SU-DHL-6 (cell line): ENCODE measurements around the gene CWF19L2.

ENCODE experiments used
- H2AFZ ChIP-seq: fragments of 200-600 bp; sonication (generic); 2 replicates; pipeline ENCODE4 v1.6.1; 2014; ENCODE audit warnings: low read depth, mild to moderate bottlenecking, moderate library complexity, mixed read lengths, antibody characterized with exemption, low read length; ENCODE audit not compliant: severe bottlenecking
- H3F3A ChIP-seq: fragments of 200-600 bp; shearing (Covaris generic); 2 replicates; pipeline ENCODE4 v1.6.0; 2016; ENCODE audit warnings: antibody characterized with exemption, mild to moderate bottlenecking; ENCODE audit not compliant: insufficient read depth
- H3K27ac ChIP-seq: fragments of 200-600 bp; sonication (generic); 2 replicates; pipeline ENCODE4 v1.5.1; 2016; ENCODE audit warnings: low read depth, mild to moderate bottlenecking, low read length, moderate library complexity, mixed read lengths
- H3K27me3 ChIP-seq: fragments of 200-600 bp; sonication (generic), shearing (Covaris generic); 2 replicates; pipeline ENCODE4 v1.6.0; 2014; ENCODE audit warnings: mild to moderate bottlenecking, low read length
- H3K36me3 ChIP-seq: fragments of 200-600 bp; sonication (generic); 2 replicates; pipeline ENCODE4 v1.6.1; 2014; ENCODE audit warnings: mild to moderate bottlenecking, low read length, mixed read lengths
- H3K4me2 ChIP-seq: fragments of 300-600, 200-600 bp; shearing (Covaris generic), sonication (generic); 2 replicates; pipeline ENCODE4 v1.6.0; 2014; ENCODE audit warnings: low read length, low read depth, mild to moderate bottlenecking; ENCODE audit not compliant: poor library complexity, severe bottlenecking
- H3K4me3 ChIP-seq: fragments of 200-600 bp; sonication (generic); 2 replicates; pipeline ENCODE4 v1.5.1; 2014; ENCODE audit warnings: antibody characterized with exemption, low read length, mild to moderate bottlenecking, mixed read lengths; ENCODE audit not compliant: insufficient read depth, poor library complexity, severe bottlenecking
- H3K79me2 ChIP-seq: fragments of 200-600 bp; sonication (generic); 2 replicates; pipeline ENCODE4 v1.6.1; 2014; ENCODE audit warnings: mild to moderate bottlenecking, low read length, moderate library complexity; ENCODE audit not compliant: insufficient read depth
- H3K9ac ChIP-seq: fragments of 200-600 bp; sonication (generic); 2 replicates; pipeline ENCODE4 v1.7.0; 2014; ENCODE audit warnings: mild to moderate bottlenecking, low read length
- H3K9me2 ChIP-seq: fragments of 200-600 bp; sonication (generic); replicated peaks from 2 replicates; pipeline ENCODE4 v1.6.1; 2014; ENCODE audit warnings: low read length; ENCODE audit not compliant: insufficient read depth
- H3K9me3 ChIP-seq: fragments of 200-600 bp; sonication (generic); 2 replicates; pipeline ENCODE4 v1.6.1; 2014; ENCODE audit warnings: low read length, mixed read lengths; ENCODE audit not compliant: insufficient read depth
- H4K20me1 ChIP-seq: fragments of 200-600 bp; sonication (generic); 2 replicates; pipeline ENCODE4 v1.6.1; 2014; ENCODE audit warnings: low read depth, mild to moderate bottlenecking, antibody characterized with exemption, low read length, moderate library complexity, mixed read lengths
- EZH2phosphoT487 ChIP-seq: fragments of 200-600 bp; sonication (generic), shearing (Covaris generic); conservative IDR thresholded peaks from 2 replicates; pipeline ENCODE4 v1.6.1; 2018; ENCODE audit warnings: mild to moderate bottlenecking, antibody characterized with exemption, low read length, moderate library complexity, mixed read lengths
- TF ChIP-seq, protein P1 (sequence below): fragments of 200-600 bp; sonication (generic); IDR thresholded peaks from one replicate; pipeline ENCODE4 v1.5.1; 2017; ENCODE audit warnings: antibody characterized with exemption, mild to moderate bottlenecking, low read length, moderate library complexity; ENCODE audit not compliant: insufficient read depth, poor library complexity, severe bottlenecking

Gene CWF19L2

GRCh38 chr11:107478922-107479321 lies 21.3 kb upstream of the CWF19L2 start:
- TF ChIP-seq, protein P1, sequence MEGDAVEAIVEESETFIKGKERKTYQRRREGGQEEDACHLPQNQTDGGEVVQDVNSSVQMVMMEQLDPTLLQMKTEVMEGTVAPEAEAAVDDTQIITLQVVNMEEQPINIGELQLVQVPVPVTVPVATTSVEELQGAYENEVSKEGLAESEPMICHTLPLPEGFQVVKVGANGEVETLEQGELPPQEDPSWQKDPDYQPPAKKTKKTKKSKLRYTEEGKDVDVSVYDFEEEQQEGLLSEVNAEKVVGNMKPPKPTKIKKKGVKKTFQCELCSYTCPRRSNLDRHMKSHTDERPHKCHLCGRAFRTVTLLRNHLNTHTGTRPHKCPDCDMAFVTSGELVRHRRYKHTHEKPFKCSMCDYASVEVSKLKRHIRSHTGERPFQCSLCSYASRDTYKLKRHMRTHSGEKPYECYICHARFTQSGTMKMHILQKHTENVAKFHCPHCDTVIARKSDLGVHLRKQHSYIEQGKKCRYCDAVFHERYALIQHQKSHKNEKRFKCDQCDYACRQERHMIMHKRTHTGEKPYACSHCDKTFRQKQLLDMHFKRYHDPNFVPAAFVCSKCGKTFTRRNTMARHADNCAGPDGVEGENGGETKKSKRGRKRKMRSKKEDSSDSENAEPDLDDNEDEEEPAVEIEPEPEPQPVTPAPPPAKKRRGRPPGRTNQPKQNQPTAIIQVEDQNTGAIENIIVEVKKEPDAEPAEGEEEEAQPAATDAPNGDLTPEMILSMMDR: no peak
- no peak for TF ChIP-seq EZH2phosphoT487
- Histone ChIP-seq H3K27me3 (no peaks in the 10 kb centered on the region), H3K27ac (no peak overlapping the region), H4K20me1 (no peaks in the 10 kb centered on the region), H3K79me2 (no peaks in the 10 kb centered on the region), H3K36me3 (no peaks in the 10 kb centered on the region), H2AFZ (no peak overlapping the region), H3K4me3 (no peak overlapping the region), H3F3A (no peaks in the 10 kb centered on the region), H3K4me2 (no peak overlapping the region), H3K9me3 (no peaks in the 10 kb centered on the region), H3K9me2 (no peaks in the 10 kb centered on the region), H3K9ac (no peak overlapping the region)

DNA sequence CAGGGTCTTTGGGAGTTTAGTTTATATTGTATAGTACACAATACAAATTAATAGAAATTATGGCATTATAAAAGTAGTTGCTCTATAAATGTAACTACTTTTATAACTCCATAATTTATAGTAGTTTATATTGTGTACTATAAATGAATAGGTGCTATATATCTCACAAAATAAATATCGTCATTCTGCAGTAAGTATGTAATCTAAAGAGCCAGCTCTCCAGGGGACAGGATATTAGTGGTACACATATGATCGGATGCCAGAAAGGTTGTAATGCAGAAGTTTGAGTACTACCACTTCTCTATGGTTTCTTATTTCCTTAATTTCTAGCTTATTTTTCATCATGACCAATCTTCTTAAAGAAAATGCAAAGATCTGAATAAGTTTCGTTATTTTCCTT lies 20.2 kb upstream of the CWF19L2 start:
- H3K79me2 ChIP-seq: no peaks in the 10 kb centered on the region
- H3K9me2 ChIP-seq: no peaks in the 10 kb centered on the region
- H3K9ac ChIP-seq: no peak overlapping the region
- H2AFZ ChIP-seq: no peak overlapping the region
- H3K9me3 ChIP-seq: no peaks in the 10 kb centered on the region
- no peak for TF ChIP-seq EZH2phosphoT487
- TF ChIP-seq, protein P1: no peak
- no peaks in the 10 kb centered on the region for H3F3A ChIP-seq
- H3K27ac ChIP-seq: no peak overlapping the region
- no peaks in the 10 kb centered on the region for H4K20me1 ChIP-seq
- no peaks in the 10 kb centered on the region for H3K27me3 ChIP-seq
- no peak overlapping the region for H3K4me3 ChIP-seq
- H3K36me3 ChIP-seq: no peaks in the 10 kb centered on the region
- H3K4me2 ChIP-seq: no peak overlapping the region

- no peak overlapping the region for H3K4me3 ChIP-seq
- no peaks in the 10 kb centered on the region for H3F3A ChIP-seq
- no peaks in the 10 kb centered on the region for H4K20me1 ChIP-seq
- no peak for TF ChIP-seq EZH2phosphoT487
- TF ChIP-seq, protein P1: no peak
- H3K27ac ChIP-seq: no peak overlapping the region
- no peaks in the 10 kb centered on the region for H3K9me3 ChIP-seq
- no peak overlapping the region for H3K4me2 ChIP-seq
- no peaks in the 10 kb centered on the region for H3K79me2 ChIP-seq
- H3K9me2 ChIP-seq: no peaks in the 10 kb centered on the region
- H3K9ac ChIP-seq: no peak overlapping the region
- H3K27me3 ChIP-seq: no peaks in the 10 kb centered on the region
- H2AFZ ChIP-seq: no peak overlapping the region
- H3K36me3 ChIP-seq: no peaks in the 10 kb centered on the region
Observed at GRCh38 chr11:107473792-107474191, 16.2 kb upstream of the CWF19L2 start.

- Histone ChIP-seq H3K4me2 (no peak overlapping the region), H3K27ac (no peak overlapping the region), H3K36me3 (no peaks in the 10 kb centered on the region), H2AFZ (no peak overlapping the region), H3F3A (no peaks in the 10 kb centered on the region), H3K9me3 (no peaks in the 10 kb centered on the region), H3K9me2 (no peaks in the 10 kb centered on the region), H3K9ac (no peak overlapping the region), H3K79me2 (no peaks in the 10 kb centered on the region), H4K20me1 (no peaks in the 10 kb centered on the region), H3K4me3 (no peak overlapping the region), H3K27me3 (no peaks in the 10 kb centered on the region)
- TF ChIP-seq, protein P1: no peak
- no peak for TF ChIP-seq EZH2phosphoT487
Observed at GRCh38 chr11:107472966-107473365, 15.3 kb upstream of the CWF19L2 start.
